ENCODE measurements around the gene ACP6. TPM values are rescaled to one million over a fixed set of nuclear protein-coding genes. Genes with fewer than 3 reads are reported as not detected.

The ACP6 gene
- total and polyA plus RNA-seq, 2 of the 13 experiments (the other 11 are each of a cell fraction or from before 2014, with no cell fraction given), result 18.1 to 33.7 TPM

DNA sequence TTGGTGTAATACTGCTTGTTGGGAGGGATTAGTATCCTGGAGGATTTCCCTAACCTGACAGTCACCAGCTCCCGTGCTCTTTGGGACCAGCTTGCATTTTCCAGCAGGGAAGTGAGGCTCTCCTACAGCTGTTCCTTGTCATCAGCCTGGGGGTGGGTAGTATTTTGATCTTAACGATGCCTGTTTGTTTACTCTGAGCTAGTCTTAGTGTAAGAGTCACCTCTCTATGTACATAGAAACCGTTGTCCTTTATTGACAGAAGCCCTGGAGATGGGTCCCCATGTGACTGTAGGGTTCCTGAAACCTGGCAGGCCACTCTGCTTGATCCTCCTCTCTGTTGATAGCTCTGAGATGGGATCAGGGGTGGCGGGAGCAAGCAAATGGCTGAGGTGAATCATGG lies 58.0 kb downstream of the ACP6 start (continued):
- TF ChIP-seq SAP130 (CRISPR knock-in tag; IDR thresholded peaks at IDR 0.05; ENCODE audit: low read depth) (peak; percentile 90), RBAK (CRISPR knock-in tag; IDR thresholded peaks at IDR 0.05) (no peak), CHD2 (IDR thresholded peaks at IDR 0.05; ENCODE audit: low read depth, low read length) (no peak), U2AF1 (optimal IDR thresholded peaks at IDR 0.05; ENCODE audit: low read depth, low read length) (no peak), POGZ (CRISPR knock-in tag; IDR thresholded peaks at IDR 0.05) (no peak), NR3C1 (CRISPR knock-in tag; IDR thresholded peaks at IDR 0.05) (no peak), ZNF775 (CRISPR knock-in tag; IDR thresholded peaks at IDR 0.05; ENCODE audit: borderline replicate concordance) (no peak), SNRNP70 (IDR thresholded peaks at IDR 0.05; ENCODE audit: low read depth, low read length) (no peak), SNAI1 (CRISPR knock-in tag; IDR thresholded peaks at IDR 0.05; ENCODE audit: borderline replicate concordance) (no peak), HMGA1 (CRISPR knock-in tag; conservative IDR thresholded peaks at IDR 0.05) (no peak), ZNF17 (CRISPR knock-in tag; IDR thresholded peaks at IDR 0.05) (no peak), IKZF1 (IDR thresholded peaks at IDR 0.05) (no peak), ZNF101 (CRISPR knock-in tag; IDR thresholded peaks at IDR 0.05; ENCODE audit: borderline replicate concordance, low read depth) (no peak), MATR3 (CRISPR knock-in tag; IDR thresholded peaks at IDR 0.05) (no peak), ZNF503 (CRISPR knock-in tag; IDR thresholded peaks at IDR 0.05) (peak; percentile 40; the same call in 1 of the 2 replicates), RNF2 (conservative IDR thresholded peaks at IDR 0.05; ENCODE audit: low read depth) (no peak), ZNF547 (CRISPR knock-in tag; IDR thresholded peaks at IDR 0.05) (no peak), ZNF589 (CRISPR knock-in tag; conservative IDR thresholded peaks at IDR 0.05) (no peak), MAF1 (CRISPR knock-in tag; IDR thresholded peaks at IDR 0.05; ENCODE audit: borderline replicate concordance) (no peak), STAG1 (CRISPR knock-in tag; IDR thresholded peaks at IDR 0.05) (0 out of 2 replicates have a peak, but pooled peaks have one; percentile 5), USF2 (IDR thresholded peaks at IDR 0.05; ENCODE audit: low read depth, low read length) (peak; percentile 67), USF2 (CRISPR knock-in tag; IDR thresholded peaks at IDR 0.05; ENCODE audit: borderline replicate concordance) (peak; percentile 50; the same call in 1 of the 2 replicates), KLF15 (CRISPR knock-in tag; IDR thresholded peaks at IDR 0.05; ENCODE audit: borderline replicate concordance) (no peak)
- TF ChIP-seq, protein P1, sequence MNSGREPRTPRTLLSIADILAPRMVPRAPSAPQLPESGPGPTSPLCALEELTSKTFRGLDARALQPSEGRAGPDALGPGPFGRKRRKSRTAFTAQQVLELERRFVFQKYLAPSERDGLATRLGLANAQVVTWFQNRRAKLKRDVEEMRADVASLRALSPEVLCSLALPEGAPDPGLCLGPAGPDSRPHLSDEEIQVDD (CRISPR knock-in tag; IDR thresholded peaks at IDR 0.05; ENCODE audit: borderline replicate concordance), result no peak
- TF ChIP-seq, protein P2, sequence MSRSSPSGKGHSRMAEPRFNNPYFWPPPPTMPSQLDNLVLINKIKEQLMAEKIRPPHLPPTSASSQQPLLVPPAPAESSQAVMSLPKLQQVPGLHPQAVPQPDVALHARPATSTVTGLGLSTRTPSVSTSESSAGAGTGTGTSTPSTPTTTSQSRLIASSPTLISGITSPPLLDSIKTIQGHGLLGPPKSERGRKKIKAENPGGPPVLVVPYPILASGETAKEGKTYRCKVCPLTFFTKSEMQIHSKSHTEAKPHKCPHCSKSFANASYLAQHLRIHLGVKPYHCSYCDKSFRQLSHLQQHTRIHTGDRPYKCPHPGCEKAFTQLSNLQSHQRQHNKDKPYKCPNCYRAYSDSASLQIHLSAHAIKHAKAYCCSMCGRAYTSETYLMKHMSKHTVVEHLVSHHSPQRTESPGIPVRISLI (CRISPR knock-in tag; IDR thresholded peaks at IDR 0.05; ENCODE audit: borderline replicate concordance), result no peak
- TF ChIP-seq, protein P3, sequence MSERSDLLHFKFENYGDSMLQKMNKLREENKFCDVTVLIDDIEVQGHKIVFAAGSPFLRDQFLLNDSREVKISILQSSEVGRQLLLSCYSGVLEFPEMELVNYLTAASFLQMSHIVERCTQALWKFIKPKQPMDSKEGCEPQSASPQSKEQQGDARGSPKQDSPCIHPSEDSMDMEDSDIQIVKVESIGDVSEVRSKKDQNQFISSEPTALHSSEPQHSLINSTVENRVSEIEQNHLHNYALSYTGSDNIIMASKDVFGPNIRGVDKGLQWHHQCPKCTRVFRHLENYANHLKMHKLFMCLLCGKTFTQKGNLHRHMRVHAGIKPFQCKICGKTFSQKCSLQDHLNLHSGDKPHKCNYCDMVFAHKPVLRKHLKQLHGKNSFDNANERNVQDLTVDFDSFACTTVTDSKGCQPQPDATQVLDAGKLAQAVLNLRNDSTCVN (CRISPR knock-in tag; IDR thresholded peaks at IDR 0.05; ENCODE audit: borderline replicate concordance), result no peak
